Hypothalamus (tissue), 51 donors: Measurements from ENCODE around the gene WDR73.
A peak's percentile ranks its signal among the peaks of the same experiment; 100 is the strongest.

Experiments
- DNase-seq, 51 donors: peaks; one replicate each; lab custom pipeline; 2025; lab: John Stamatoyannopoulos, UW

The WDR73 gene

GRCh38 chr15:84621358-84621979 is 32.6 kb downstream of the WDR73 start:
- no peak for DNase-seq

GRCh38 chr15:84620626-84621025 is 33.5 kb downstream of the WDR73 start:
- no peak for DNase-seq

DNA sequence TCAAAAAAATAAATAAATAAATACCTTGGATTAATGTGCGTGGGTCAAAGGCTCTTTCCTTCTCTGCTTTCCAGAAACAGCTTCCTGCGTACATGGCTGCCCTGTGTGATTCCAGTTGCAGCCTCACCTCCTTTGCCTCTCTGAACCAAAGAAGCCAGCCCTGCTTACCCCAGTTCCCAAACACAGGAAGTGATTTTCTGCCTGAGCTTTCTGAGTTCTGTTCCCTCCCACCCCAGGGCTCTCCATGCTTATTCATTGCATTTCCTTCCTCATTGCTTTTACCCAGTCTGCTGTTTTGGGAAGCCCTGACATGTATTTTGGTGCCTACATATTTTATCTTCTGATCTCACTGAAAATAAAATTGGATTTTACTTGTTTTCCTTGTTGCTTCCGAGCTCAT is 37.8 kb downstream of the WDR73 start:
- no peak for DNase-seq

DNA sequence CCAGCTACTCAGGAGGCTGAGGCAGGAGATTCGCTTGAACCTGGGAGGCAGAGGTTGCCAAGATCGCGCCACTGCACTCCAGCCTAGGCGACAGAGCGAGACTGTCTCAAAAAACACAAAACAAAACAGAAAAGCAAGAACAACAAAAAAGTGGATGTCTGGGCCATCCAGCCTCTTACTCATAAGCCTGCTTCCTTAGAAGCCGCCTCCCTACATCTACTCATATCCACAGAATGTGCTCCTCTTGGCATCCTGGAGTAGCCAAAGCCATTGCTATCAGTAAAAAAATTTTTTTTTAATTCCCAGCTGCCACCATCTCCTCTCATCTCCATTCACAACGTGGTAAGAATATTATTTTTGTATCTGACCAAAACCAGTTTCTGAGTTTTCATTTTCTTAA is 42.5 kb downstream of the WDR73 start:
- no peak for DNase-seq

DNA sequence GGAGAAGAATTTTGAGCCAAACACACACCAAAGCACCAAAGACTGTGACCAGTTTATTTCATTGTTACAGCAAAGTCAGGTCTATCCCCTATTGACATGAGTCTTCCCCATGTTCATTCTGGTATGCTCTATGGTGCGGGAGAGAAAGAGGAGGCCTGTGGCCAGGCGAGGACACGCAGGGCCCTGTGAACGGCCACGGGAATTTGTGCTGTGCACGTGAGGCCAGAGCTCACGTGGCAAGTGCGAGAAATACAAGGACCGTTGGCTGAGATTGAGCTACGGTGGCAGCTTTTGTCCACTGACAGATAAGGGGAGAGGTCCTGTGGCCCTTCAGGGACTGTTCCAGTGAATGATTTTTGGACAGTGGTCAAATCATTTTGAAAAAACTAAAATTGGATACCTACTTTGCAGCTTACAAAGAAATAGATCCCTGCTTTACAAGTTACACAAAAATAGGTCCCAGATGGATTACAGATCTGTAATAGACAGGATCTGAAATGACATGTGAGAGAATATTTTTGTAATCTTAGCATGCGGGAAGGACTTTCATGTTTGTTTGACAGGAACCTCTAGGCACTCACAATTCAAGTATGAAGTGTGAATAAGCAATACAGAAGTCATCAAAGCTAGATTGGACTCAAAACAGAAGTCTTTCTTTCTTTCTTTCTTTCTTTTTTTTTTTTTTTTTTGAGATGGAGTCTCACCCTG is 44.1 kb downstream of the WDR73 start:
- no peak for DNase-seq

DNA sequence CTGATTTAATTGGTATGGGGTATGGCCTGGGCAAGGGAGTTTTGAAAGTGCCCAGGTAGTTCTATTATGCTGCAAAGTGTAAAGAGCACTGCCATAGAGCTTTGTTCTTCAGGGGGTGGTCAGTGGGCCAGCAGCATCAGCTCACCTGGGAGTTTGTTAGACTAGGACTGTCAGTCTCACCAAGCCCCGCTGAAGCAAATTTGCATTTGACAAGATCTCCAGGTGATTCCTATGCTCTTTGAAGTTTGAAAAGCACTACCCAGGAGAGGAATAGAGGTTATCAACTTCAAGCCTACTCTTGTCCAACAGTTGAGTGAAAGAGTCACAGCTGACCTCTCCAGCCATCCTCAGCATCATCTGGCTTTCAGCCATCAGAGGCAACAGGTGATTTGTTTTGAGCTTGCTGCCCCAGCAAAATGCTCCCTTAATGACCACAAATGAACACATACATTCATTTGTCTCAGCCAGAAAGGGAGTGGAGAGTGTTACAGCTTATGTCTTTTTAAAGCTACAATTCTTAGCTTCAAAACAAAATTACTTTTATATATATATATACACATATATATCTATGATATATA is 45.3 kb downstream of the WDR73 start:
- DNase-seq: no peak

GRCh38 chr15:84606653-84607120 is 47.4 kb downstream of the WDR73 start:
- DNase-seq: no peak

DNA sequence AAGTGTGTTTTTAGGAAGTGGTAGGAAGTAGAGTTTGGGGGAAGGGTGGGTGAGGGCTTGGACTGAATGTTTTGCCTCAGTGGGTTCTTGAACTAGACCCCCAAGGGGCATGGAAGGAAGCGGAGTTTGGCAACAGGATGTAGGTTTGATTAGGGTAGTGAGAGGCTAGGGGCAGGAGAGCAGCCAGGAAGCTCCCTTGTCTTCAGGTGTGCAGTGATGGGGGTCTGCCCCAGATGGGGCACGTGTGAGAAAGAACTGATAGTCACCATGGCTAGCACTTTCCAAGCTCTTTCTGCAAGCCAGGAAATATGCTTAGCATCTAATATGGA is 48.6 kb downstream of the WDR73 start:
- DNase-seq: no peak

- peak in 2 of 51 donors; percentile 2 to 3 for DNase-seq
Observed at GRCh38 chr15:84604826-84605553, 49.1 kb downstream of the WDR73 start.

DNA sequence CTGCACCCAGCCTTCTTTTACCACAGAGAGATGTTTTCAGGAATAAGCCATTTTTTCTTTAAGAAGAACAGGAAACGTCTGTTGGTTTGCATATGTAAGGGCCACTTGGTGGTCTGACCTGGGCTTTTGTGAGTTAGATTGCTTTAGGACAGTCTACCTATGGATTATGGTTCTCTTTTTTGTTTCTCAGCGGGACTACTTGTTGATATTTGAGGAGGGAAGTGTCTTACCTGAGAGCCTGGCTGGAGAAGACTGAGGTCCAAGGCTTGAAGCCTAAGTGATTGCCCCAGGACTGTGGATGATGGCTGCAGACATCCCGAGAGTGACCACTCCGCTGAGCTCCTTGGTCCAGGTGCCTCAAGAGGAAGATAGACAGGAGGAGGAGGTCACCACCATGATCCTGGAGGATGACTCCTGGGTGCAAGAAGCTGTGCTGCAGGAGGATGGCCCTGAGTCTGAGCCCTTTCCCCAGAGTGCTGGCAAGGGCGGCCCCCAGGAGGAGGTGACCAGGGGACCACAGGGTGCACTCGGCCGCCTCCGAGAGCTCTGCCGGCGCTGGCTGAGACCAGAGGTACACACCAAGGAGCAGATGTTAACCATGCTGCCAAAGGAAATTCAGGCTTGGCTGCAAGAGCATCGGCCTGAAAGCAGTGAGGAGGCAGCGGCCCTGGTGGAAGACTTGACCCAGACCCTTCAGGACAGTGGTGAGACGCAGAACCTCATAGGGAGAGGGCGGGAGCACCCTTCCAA is 50.3 kb downstream of the WDR73 start:
- DNase-seq: no peak

GRCh38 chr15:84601555-84601838 is 52.6 kb downstream of the WDR73 start:
- no peak for DNase-seq

DNA sequence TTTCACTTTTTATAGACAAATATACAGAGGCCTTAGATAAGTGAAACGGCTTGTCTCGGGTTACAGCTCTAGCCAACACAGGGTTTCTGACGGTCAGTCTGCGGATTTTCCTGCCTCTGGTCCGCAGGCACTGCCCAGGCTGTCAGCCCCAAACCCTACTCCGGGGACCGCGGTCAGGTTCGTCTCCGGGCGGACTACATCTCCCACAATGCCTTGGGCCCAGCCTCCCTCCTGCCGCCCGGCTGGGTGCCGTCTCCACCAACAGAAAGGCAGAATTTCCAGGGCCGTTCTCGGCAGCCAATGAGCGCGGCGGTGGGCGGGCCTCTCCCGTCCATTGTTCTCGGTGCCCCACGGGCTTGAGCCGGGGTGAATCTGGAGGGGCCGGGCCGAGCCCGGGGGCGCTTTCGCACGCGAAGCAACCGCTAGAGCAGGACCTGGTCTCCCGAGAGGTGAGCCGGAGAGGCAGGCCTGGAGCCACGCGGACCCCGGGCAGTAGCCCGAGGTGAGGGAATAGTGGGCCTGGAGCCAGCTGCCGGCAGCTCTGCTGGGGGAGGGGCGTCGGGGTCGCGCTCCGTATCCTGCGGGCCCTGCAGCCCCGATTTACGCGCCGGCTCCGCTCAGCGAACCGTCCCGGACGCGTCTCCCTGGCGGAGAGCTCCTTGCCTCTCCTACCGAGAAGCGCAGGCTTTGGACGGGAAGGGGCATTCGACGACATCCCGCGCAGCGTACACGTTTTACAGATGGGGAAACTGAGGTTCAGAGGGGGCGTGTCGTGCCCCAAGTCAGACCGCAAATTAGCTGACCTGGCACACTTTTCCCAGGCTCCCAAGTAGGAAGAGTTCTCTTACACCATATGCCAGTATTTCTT is 53.2 kb downstream of the WDR73 start, which contains the start of gene ZSCAN2:
ZSCAN2 (plus strand) TSS at position 323 of the 868 bp plus-strand sequence. CDS start 2,919 bp downstream, outside the sequence.
- peak; percentile 63 to 98 (median 93) for DNase-seq

GRCh38 chr15:84600331-84600686 is 53.8 kb downstream of the WDR73 start:
- DNase-seq: peak in 40 of 51 donors; percentile 13 to 84 (median 50)

DNA sequence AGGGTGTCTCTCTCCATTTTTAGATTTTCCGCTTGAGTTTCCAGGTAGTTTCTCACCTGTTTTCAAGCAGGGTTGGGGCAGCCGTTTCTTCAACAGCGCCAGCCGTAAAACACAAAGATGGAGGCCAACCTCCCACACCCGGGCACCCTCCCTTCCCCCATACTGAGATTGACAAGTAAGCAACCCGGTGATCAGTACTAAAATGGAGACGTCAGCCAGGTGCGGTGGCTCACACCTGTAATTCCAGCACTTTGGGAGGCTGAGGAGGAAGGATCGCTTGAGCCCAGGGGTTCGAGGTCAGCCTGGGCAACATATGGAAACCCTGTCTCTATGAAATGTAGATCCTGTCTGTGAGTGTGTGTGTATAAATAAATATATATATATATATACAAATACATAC is 54.2 kb downstream of the WDR73 start:
- no peak for DNase-seq

DNA sequence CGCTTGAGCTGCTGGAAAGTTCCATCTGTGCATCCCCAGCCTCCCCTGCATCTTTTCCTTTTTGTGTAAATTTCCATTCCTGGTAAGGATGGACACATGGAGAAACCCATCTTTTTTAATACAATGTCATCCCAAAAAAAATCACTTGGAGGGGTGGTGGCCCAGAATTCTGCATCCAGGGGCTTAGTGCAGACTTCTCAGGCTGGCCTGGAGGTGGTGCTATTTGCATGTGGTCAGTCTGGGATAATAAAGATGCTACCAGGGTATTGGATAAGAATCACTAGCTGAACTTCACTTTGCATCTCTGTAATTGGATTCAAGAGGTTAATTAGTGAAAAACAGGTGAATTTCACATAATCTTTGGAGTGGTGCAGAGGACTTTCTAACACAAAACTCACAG is 55.1 kb downstream of the WDR73 start:
- DNase-seq: peak in 25 of 51 donors; percentile 2 to 64 (median 22)

DNA sequence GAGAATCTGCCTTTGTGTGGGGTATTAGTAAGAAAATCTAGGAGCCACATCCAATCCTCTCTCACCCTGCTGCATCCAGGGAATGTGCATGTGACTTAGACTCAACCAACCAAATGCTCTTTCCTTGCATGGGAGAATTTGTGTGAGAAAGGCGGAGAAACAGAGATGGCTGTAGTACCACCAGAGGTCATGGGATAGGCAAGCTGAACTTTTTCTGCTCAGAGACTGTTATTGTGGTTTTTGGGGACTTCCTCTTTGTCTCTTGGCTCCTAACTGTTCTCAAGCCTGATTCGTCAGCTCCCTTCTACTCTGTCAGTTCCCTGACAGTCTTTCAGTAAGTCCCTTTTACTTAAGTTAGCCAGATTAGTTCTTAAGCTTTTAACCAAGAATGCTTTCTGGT is 55.8 kb downstream of the WDR73 start:
- DNase-seq: peak in 2 of 51 donors; percentile 15 to 32

DNA sequence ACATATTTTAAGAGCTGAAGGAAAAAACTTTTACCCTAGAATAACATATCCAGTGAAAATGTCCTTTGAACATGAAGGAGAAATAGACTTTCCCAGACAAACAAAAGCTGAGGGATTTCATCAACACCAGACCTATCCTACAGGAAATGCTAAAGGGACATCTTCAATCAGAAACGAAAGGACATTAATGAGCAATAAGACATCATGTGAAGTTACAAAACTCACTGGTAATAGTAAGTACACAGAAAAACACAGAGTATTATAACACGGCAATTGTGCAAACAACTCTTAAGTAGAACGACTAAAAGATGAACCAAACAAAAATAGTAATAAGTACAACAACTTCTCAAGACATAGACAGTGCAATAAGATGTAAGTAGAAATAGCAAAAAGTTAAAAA is 56.8 kb downstream of the WDR73 start:
- DNase-seq: no peak

- DNase-seq: no peak
Observed at GRCh38 chr15:84595660-84596059, 58.4 kb downstream of the WDR73 start.

DNA sequence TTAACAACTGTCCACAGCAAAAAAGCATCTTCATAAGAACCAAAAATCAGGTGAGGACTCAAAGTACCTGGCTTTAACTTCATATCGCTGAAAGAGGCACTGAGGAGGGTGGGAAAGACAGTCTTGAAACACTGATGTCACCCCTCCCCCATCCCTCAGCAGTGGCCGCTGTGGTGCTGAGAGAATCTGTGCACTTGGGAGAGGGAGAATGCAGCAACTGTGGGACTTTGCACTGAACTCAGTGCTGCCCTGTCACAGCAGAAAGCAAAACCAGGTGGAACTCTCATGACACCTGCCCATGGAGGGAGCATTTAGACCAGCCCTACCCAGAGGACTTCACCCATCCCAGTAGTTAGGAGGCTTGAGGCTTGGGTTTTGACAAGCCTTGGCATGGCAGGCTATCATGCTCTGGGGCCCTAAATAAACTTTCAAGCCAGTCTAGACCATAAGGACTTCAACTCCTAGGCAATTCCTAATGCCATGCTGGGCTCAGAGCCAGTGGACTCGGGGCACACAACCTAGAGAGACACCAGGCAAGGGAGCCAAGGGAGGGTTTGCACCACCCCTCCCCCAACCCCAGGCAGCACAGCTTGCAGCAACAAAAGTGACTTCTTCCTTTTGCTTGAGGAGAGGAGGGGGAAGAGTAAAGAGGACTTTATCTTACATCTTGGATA is 59.3 kb downstream of the WDR73 start:
- DNase-seq: no peak
